Neuron (in vitro differentiated cells): ENCODE results near the gene AFF3.
"Not testable (repeated sequence)": the region's sequence is repeated elsewhere in the genome, so short reads cannot be mapped to it uniquely, and the experiment has no call there.

Experiments
- H2AFZ ChIP-seq: one replicate; pipeline ENCODE4 v1.6.1; 2013; ENCODE audit warnings: low read depth, mild to moderate bottlenecking, inconsistent platforms, low read length, moderate library complexity
- H3K27me3 ChIP-seq: one replicate; pipeline ENCODE4 v1.6.1; 2013; ENCODE audit warnings: low read length; ENCODE audit not compliant: insufficient read depth
- H3K36me3 ChIP-seq: one replicate; pipeline ENCODE4 v1.6.1; 2013; ENCODE audit warnings: low read length; ENCODE audit not compliant: insufficient read depth
- H3K4me1 ChIP-seq: one replicate; pipeline ENCODE4 v1.6.1; 2013; ENCODE audit warnings: low read length; ENCODE audit not compliant: insufficient read depth
- H3K4me3 ChIP-seq: 2 replicates; pipeline ENCODE4 v1.5.1; 2013; ENCODE audit warnings: mild to moderate bottlenecking, low read length, moderate library complexity
- H3K9me3 ChIP-seq: one replicate; pipeline ENCODE4 v1.6.1; 2013; ENCODE audit warnings: low read length

Gene AFF3

GRCh38 chr2:99748344-99748743 lies 394.0 kb downstream of the AFF3 start:
- no peaks in the 10 kb centered on the region for H3K27me3 ChIP-seq
- no peaks in the 10 kb centered on the region for H3K4me1 ChIP-seq
- H3K4me3 ChIP-seq = no peak overlapping the region
- no peak overlapping the region for H2AFZ ChIP-seq
- no peaks in the 10 kb centered on the region for H3K36me3 ChIP-seq
- no peaks in the 10 kb centered on the region for H3K9me3 ChIP-seq

DNA sequence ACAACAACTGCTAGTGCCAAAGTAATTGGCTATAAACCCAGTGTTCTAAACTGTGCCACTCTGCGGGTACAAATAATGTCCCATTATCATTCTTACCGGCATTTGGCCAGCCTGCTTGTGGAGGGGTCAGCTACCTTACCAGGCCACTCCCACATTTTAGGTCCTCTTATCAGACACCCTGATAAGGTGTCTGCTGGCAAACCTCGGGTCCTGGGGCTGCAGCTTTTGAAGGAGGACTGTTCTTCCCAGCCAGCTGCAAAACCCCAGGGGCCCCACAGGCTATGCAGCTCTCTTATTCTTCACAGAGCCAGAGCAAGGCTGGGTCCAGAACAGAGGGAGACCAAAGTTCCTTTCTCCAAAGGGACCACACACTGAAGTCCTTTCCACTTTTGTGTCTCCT lies 394.5 kb downstream of the AFF3 start:
- Histone ChIP-seq H3K4me3 (no peak overlapping the region), H2AFZ (no peak overlapping the region), H3K36me3 (no peaks in the 10 kb centered on the region), H3K27me3 (no peaks in the 10 kb centered on the region), H3K9me3 (no peaks in the 10 kb centered on the region), H3K4me1 (no peaks in the 10 kb centered on the region)

DNA sequence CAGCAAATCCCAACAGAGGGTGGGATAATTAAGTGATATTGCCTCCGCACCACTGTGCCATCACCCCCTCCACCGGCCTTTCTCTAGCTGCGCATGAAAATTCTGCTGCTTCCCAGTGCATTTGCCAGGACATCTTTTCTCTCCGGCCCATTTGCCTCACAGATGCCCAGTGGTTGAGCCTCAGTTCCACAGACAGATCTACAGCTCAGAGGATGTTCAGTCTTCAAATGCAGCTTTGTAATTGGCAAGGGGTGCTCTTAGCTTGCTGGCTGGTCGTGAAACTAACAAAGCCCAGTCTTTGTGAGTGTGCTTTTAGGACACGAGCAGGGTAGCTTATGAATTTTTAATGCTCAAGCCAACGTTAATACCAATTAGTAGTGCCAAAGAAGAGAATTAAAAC lies 399.2 kb downstream of the AFF3 start:
- Histone ChIP-seq H3K27me3 (no peaks in the 10 kb centered on the region), H3K9me3 (no peaks in the 10 kb centered on the region), H3K4me3 (no peak overlapping the region), H3K4me1 (no peaks in the 10 kb centered on the region), H2AFZ (no peak overlapping the region), H3K36me3 (no peaks in the 10 kb centered on the region)

GRCh38 chr2:99737537-99737936 lies 404.9 kb downstream of the AFF3 start:
- no peaks in the 10 kb centered on the region for H3K27me3 ChIP-seq
- no peak overlapping the region for H2AFZ ChIP-seq
- H3K4me1 ChIP-seq = no peaks in the 10 kb centered on the region
- no peaks in the 10 kb centered on the region for H3K36me3 ChIP-seq
- H3K9me3 ChIP-seq = no peaks in the 10 kb centered on the region
- no peak overlapping the region for H3K4me3 ChIP-seq

DNA sequence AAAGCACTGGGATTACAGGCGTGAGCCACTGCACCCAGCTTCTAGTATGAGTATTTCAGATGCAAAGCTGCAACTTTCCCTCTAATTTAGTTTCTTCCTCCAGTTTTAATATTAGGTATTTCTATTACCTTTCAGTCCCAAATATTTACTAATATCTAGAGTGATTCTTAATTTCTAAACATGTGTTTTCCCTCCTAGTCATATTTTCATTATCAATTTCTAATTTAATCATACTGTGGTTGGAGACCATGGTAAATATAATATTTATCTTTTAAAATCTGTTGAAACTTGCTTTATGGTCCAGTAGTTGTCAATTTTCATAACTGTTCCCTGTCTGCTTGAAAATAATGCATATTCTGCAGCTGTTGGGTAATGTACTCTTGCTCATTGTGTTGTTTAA lies 406.6 kb downstream of the AFF3 start:
- Histone ChIP-seq H3K9me3 (no peaks in the 10 kb centered on the region), H3K27me3 (no peaks in the 10 kb centered on the region), H3K36me3 (no peaks in the 10 kb centered on the region), H2AFZ (no peak overlapping the region), H3K4me1 (no peaks in the 10 kb centered on the region), H3K4me3 (no peak overlapping the region)

DNA sequence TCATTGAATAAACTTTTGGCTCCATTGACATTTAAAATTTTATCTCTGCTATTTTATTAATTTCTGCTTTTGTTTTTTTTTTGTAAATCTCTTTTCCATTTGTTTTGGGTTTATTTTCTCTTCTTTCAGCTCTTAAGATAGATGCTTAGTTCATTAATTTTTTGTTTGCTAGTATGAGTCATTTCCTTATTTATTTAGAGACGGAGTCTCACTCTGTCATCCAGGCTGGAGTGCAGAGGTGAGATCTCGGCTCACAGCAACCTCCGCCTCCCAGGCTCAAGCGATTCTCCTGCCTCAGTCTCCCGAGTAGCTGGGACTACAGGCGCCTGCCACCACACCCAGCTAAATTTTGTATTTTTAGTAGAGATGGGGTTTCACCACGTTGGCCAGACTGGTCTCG lies 407.1 kb downstream of the AFF3 start:
- H3K4me3 ChIP-seq, H3K36me3 ChIP-seq: not testable (repeated sequence)

GRCh38 chr2:99734236-99734635 lies 408.2 kb downstream of the AFF3 start:
- H3K36me3 ChIP-seq = no peaks in the 10 kb centered on the region
- no peak overlapping the region for H2AFZ ChIP-seq
- H3K27me3 ChIP-seq = no peaks in the 10 kb centered on the region
- H3K4me3 ChIP-seq = no peak overlapping the region
- no peaks in the 10 kb centered on the region for H3K9me3 ChIP-seq
- H3K4me1 ChIP-seq = no peaks in the 10 kb centered on the region

More for the DNA sequence above, 407.1 kb downstream of the AFF3 start:
- H2AFZ ChIP-seq, H3K27me3 ChIP-seq, H3K4me1 ChIP-seq, H3K9me3 ChIP-seq: not testable (repeated sequence)

DNA sequence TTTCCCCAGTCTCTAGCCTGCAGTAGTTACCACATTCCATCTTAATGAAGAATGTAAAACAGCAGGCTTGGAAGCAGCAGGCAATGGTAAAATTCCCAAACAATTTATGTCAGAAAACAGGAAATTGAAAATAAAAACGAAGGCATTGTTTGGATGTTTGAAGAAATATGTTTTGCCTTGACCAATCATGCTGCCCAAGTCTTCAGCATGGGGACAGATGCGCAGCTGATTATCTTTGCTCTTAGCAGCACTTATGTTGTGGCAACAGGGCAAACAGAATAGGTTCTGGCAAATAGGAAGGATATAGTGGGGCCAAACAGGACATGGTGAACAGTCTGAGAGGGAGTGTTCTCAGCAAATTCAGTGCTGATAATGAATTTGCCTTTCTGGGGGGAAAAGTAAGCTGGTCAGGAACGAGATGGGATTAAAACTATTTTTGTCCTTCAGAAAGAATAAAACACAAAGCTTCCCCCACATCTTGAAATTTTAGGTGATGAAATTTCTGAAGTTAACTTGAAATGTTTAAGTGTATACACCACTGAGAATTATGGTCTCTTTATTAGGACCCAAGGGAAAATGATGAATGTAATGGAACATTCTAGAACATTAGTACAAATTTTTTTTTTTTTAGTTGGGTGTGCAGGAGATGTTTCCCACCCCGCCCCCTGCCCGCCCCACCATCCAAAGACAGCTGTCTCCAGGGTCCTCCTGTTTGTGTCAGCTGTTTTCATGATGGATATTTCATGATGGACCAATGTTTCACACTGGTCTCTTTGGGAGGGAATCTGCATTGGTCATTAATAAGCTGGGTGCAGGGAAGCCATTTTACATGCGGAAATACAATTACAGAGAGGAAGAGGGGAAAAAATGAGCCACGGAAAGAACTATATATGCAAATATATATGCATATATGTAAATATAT lies 413.0 kb downstream of the AFF3 start:
- Histone ChIP-seq H3K36me3 (no peaks in the 10 kb centered on the region), H3K4me1 (peaks cover 15% of the 10 kb centered on the region), H3K4me3 (no peak overlapping the region), H2AFZ (no peak overlapping the region), H3K9me3 (no peaks in the 10 kb centered on the region), H3K27me3 (no peaks in the 10 kb centered on the region)

GRCh38 chr2:99728166-99728565 lies 414.2 kb downstream of the AFF3 start:
- no peak overlapping the region for H3K4me3 ChIP-seq
- H3K36me3 ChIP-seq = no peaks in the 10 kb centered on the region
- no peak overlapping the region for H2AFZ ChIP-seq
- peaks cover 15% of the 10 kb centered on the region for H3K4me1 ChIP-seq
- no peaks in the 10 kb centered on the region for H3K9me3 ChIP-seq
- H3K27me3 ChIP-seq = no peaks in the 10 kb centered on the region

DNA sequence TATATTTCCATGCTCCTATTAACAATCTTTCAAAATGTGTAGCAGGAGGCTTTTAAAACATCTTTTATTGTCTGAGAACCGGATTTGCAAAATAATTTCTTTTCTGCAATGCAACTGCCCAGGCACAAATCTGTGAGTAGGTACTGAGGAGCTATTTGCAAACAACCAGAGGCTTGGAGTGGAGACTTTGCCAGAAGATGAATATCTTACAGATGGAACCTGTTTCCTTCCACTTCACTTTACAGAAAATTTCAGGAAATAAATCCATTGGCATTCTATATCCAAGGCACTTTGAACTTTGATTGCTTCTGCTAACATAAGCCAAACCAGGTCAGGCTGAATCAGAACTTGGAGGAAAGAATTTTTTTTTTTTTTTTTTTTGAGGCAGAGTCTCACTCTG lies 415.2 kb downstream of the AFF3 start:
- Histone ChIP-seq H3K9me3 (no peaks in the 10 kb centered on the region), H3K4me1 (peaks cover 15% of the 10 kb centered on the region), H3K4me3 (no peak overlapping the region), H3K27me3 (no peaks in the 10 kb centered on the region), H3K36me3 (no peaks in the 10 kb centered on the region), H2AFZ (no peak overlapping the region)

- Histone ChIP-seq H3K36me3 (no peaks in the 10 kb centered on the region), H3K4me3 (no peak overlapping the region), H3K27me3 (no peaks in the 10 kb centered on the region), H3K9me3 (no peaks in the 10 kb centered on the region), H2AFZ (no peak overlapping the region), H3K4me1 (peaks cover 15% of the 10 kb centered on the region)
Observed at GRCh38 chr2:99726691-99727090, 415.7 kb downstream of the AFF3 start.

DNA sequence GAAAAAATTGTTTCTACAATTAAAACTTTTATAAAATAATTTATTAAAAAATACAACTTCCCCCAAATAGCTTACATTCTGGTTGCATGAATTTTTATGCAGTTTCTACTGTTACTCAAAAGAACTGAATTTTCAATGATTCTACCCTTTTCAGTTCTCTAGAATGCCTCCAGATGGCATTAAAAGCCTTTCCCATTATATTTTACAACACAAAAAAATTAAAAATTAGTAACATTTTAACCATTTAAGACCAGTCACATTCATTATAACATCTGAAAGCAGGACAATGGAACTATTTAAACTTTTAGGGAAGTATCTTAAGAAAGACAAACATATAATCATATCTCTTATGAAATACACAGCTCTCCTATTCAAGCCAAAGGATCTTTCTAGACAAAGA lies 416.6 kb downstream of the AFF3 start:
- no peak overlapping the region for H3K4me3 ChIP-seq
- no peaks in the 10 kb centered on the region for H3K9me3 ChIP-seq
- no peaks in the 10 kb centered on the region for H3K36me3 ChIP-seq
- no peaks in the 10 kb centered on the region for H3K27me3 ChIP-seq
- H2AFZ ChIP-seq = no peak overlapping the region
- H3K4me1 ChIP-seq = peaks cover 15% of the 10 kb centered on the region

GRCh38 chr2:99722476-99722875 lies 419.9 kb downstream of the AFF3 start:
- Histone ChIP-seq H3K27me3 (no peaks in the 10 kb centered on the region), H3K4me3 (no peak overlapping the region), H3K36me3 (no peaks in the 10 kb centered on the region), H2AFZ (no peak overlapping the region), H3K9me3 (no peaks in the 10 kb centered on the region), H3K4me1 (peaks cover 15% of the 10 kb centered on the region)

- Histone ChIP-seq H3K4me1 (no peaks in the 10 kb centered on the region), H2AFZ (no peak overlapping the region), H3K9me3 (no peaks in the 10 kb centered on the region), H3K27me3 (no peaks in the 10 kb centered on the region), H3K36me3 (no peaks in the 10 kb centered on the region), H3K4me3 (no peak overlapping the region)
Observed at GRCh38 chr2:99719102-99719501, 423.3 kb downstream of the AFF3 start.
